Keratinocyte (primary cell): ENCODE measurements around the gene METTL4. TPM values are rescaled to one million over a fixed set of nuclear protein-coding genes. Genes with fewer than 3 reads are reported as not detected.

ENCODE experiments used
- DNase-seq: peaks from one replicate; pipeline ENCODE4 v3.0.0-alpha.2; 2011; ENCODE audit warnings: low read depth, missing footprints, low spot score
- FAIRE-seq: peaks from 2 replicates; lab custom pipeline; 2011; peaks lifted over from hg19 to GRCh38; lab: Jason Lieb, UNC
- H2AFZ ChIP-seq: 2 replicates; pipeline ENCODE4 v1.6.0; 2012; ENCODE audit warnings: low read length, control low read depth, inconsistent platforms; ENCODE audit not compliant: control insufficient read depth
- H3K27ac ChIP-seq: 2 replicates; pipeline ENCODE4 v1.5.1; 2011; ENCODE audit warnings: low read length; ENCODE audit not compliant: control insufficient read depth, insufficient read depth
- H3K27me3 ChIP-seq: 3 replicates; pipeline ENCODE4 v1.6.0; 2011; ENCODE audit warnings: low read length; ENCODE audit not compliant: control insufficient read depth, insufficient read depth; ENCODE audit errors: extremely low read depth
- H3K36me3 ChIP-seq, 2 experiments: 2 replicates in 1 of 2; 3 replicates in 1 of 2; pipeline ENCODE4 v1.5.1; 2011; ENCODE audit warnings: low read length in 2 of 2, mild to moderate bottlenecking in 1 of 2; ENCODE audit not compliant: control insufficient read depth in 2 of 2, insufficient read depth in 2 of 2; ENCODE audit errors: extremely low read depth in 1 of 2
- H3K4me1 ChIP-seq: 3 replicates; pipeline ENCODE4 v1.5.1; 2011; ENCODE audit warnings: low read length; ENCODE audit not compliant: control insufficient read depth, insufficient read depth; ENCODE audit errors: extremely low read depth
- H3K4me2 ChIP-seq: 3 replicates; pipeline ENCODE4 v1.6.0; 2011; ENCODE audit warnings: low read depth, low read length; ENCODE audit not compliant: control insufficient read depth, insufficient read depth; ENCODE audit errors: extremely low read depth
- H3K4me3 ChIP-seq, 3 experiments: fragments of 200-600 bp in 1 of 3; sonication (generic) in 1 of 3; 2 replicates in 2 of 3; 3 replicates in 1 of 3; pipeline ENCODE4 v1.5.1; 2011 to 2016; ENCODE audit warnings: low read length in 3 of 3, mild to moderate bottlenecking in 3 of 3, control low read depth in 2 of 3, inconsistent platforms in 1 of 3, low read depth in 1 of 3, mixed read lengths in 1 of 3, mixed run types in 1 of 3, moderate library complexity in 1 of 3; ENCODE audit not compliant: control insufficient read depth in 2 of 3, insufficient read depth in 2 of 3; ENCODE audit errors: extremely low read depth in 1 of 3
- H3K79me2 ChIP-seq: 2 replicates; pipeline ENCODE4 v1.6.0; 2012; ENCODE audit warnings: low read length; ENCODE audit not compliant: control insufficient read depth, insufficient read depth
- H3K9ac ChIP-seq: 3 replicates; pipeline ENCODE4 v1.6.0; 2011; ENCODE audit warnings: low read length; ENCODE audit not compliant: control insufficient read depth, insufficient read depth; ENCODE audit errors: extremely low read depth
- H3K9me1 ChIP-seq: 3 replicates; pipeline ENCODE4 v1.6.0; 2011; ENCODE audit warnings: low read length; ENCODE audit not compliant: control insufficient read depth, insufficient read depth; ENCODE audit errors: extremely low read depth
- H3K9me3 ChIP-seq: 2 replicates; pipeline ENCODE4 v1.5.1; 2012; ENCODE audit warnings: low read depth, low read length; ENCODE audit not compliant: control insufficient read depth
- H4K20me1 ChIP-seq: 3 replicates; pipeline ENCODE4 v1.6.0; 2011; ENCODE audit warnings: low read length; ENCODE audit not compliant: control insufficient read depth, insufficient read depth; ENCODE audit errors: extremely low read depth
- EZH2 ChIP-seq: IDR thresholded peaks from one replicate; pipeline ENCODE4 v1.6.1; 2012; ENCODE audit warnings: inconsistent platforms, mild to moderate bottlenecking, low read length, moderate library complexity
- dilution Hi-C: fragments of 300-500 bp; cut with MboI; formaldehyde crosslinking; loops from one replicate; pipeline ENCODE4 v1.7.0; 2020; ENCODE audit warnings: low sequenced_read_pairs; ENCODE audit not compliant: extremely low pct_ligation_motif_present
- polyA minus RNA-seq, 3 experiments: library from RNA; depleted of rRNA, polyadenylated mRNA; stranded (reverse); fragments of >200 nt; gene quantifications; 1 replicate in 1 of 3; 2 replicates in 1 of 3; 3 replicates in 1 of 3; pipeline ENCODE4 v1.2.3, GENCODE V29; 2011
- polyA plus RNA-seq, 5 experiments: library from polyadenylated mRNA; depleted of rRNA in 3 of 5; stranded (reverse) in 3 of 5; stranded (forward) in 1 of 5; unstranded in 1 of 5; fragments of >200 nt; gene quantifications; 1 replicate in 1 of 5; 2 replicates in 3 of 5; 3 replicates in 1 of 5; pipeline versions ENCODE4 v1.2.1 to v1.2.3, GENCODE V29; 2011 to 2012; ENCODE audit warnings: missing spikeins in 2 of 5, low read depth in 1 of 5, low replicate concordance in 1 of 5
- TF ChIP-seq, protein P1 (sequence below), 3 experiments: IDR thresholded peaks in 1 of 3; conservative IDR thresholded peaks in 1 of 3; optimal IDR thresholded peaks in 1 of 3; 2 replicates in 2 of 3; 3 replicates in 1 of 3; pipeline versions ENCODE3 to v1.5.1; 2011; ENCODE audit warnings: low read length in 3 of 3, mild to moderate bottlenecking in 3 of 3, moderate library complexity in 2 of 3, control low read depth in 1 of 3, inconsistent platforms in 1 of 3; ENCODE audit not compliant: insufficient read depth in 2 of 3; ENCODE audit errors: extremely low read depth in 1 of 3

Gene METTL4
- polyA plus RNA-seq (5.5 to 10.2 TPM (median 6.1 TPM) in 3 replicates), polyA minus RNA-seq (4.9 to 7.2 TPM (median 7.1 TPM) in 3 replicates)
- polyA plus RNA-seq (2011; ENCODE audit: low read depth): 6.9 TPM
- 3.8 and 8.4 TPM in 2 replicates for polyA plus RNA-seq (2011; cell fraction: cytosol; rRNA removed)
- polyA plus RNA-seq (2011; cell fraction: nucleus; rRNA removed): 7.4 and 10.4 TPM in 2 replicates
- polyA plus RNA-seq (2012; ENCODE audit: low replicate concordance): 4.2 and 7.8 TPM in 2 replicates
- 2.3 TPM for polyA minus RNA-seq (2011; cell fraction: cytosol; rRNA and poly(A)+ RNA removed)
- polyA minus RNA-seq (2011; cell fraction: nucleus; rRNA and poly(A)+ RNA removed): 3.5 and 11.9 TPM in 2 replicates

DNA sequence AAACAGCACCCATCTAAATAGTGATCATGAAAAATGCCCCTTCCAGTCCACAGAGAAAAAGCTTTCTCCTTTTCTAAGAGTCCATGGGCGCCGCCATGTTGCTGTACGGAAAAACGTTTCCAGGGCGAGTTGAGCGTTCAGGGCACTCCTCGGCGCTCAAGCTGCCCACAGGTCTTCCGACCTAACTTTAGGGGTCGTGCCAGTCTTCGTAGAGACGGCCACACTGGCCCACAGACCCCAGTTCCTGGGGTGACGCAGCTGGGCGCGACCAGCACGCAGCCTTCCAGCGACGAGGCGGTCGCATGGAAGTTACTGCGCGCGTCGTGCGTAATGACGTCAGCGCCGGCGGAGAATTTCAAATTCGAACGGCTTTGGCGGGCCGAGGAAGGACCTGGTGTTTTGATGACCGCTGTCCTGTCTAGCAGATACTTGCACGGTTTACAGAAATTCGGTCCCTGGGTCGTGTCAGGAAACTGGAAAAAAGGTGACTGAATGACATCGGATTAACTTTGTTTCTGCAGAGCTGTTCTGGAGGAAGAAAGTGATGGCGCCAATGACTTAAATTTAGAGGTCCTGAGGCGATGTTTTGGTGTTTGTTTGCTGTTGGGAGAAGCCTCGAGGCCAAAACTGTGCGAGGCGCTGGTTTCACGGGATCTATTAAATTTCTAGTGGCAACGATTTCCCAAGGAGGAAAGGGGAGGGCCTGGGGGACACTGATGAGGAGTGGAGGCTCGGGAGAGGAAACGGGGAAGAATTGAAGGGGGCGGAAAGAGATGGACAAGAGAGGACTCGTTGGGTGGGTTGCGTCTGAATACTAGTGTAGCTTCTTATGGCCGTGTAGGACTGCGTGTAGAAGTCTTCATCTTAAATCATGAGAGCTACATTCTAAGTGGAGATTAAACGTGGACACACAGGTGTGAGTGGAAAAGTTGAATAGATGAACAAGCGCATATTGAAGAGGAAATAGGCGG lies at the start of gene METTL4, which contains the start of gene NDC80:
Gene METTL4, minus strand, starts transcription at position 306 of the 971 bp plus-strand sequence. CDS start 4,289 bp downstream, outside the sequence.
Gene NDC80, plus strand, starts transcription at position 358 of the 971 bp plus-strand sequence. CDS start 1,429 bp downstream, outside the sequence.
- TF ChIP-seq, protein P1, sequence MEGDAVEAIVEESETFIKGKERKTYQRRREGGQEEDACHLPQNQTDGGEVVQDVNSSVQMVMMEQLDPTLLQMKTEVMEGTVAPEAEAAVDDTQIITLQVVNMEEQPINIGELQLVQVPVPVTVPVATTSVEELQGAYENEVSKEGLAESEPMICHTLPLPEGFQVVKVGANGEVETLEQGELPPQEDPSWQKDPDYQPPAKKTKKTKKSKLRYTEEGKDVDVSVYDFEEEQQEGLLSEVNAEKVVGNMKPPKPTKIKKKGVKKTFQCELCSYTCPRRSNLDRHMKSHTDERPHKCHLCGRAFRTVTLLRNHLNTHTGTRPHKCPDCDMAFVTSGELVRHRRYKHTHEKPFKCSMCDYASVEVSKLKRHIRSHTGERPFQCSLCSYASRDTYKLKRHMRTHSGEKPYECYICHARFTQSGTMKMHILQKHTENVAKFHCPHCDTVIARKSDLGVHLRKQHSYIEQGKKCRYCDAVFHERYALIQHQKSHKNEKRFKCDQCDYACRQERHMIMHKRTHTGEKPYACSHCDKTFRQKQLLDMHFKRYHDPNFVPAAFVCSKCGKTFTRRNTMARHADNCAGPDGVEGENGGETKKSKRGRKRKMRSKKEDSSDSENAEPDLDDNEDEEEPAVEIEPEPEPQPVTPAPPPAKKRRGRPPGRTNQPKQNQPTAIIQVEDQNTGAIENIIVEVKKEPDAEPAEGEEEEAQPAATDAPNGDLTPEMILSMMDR (optimal IDR thresholded peaks at IDR 0.05 in 1 of 3, IDR thresholded peaks at IDR 0.05 in 1 of 3, conservative IDR thresholded peaks at IDR 0.05 in 1 of 3; ENCODE audit: extremely low read depth in 1 of 3, insufficient read depth in 2 of 3, low read length in 3 of 3): no peak
- TF ChIP-seq EZH2: no peak
- dilution Hi-C loops: no loop called here
- H3K9me1 ChIP-seq: no peaks in the 10 kb centered on the region
- H4K20me1 ChIP-seq: no peaks in the 10 kb centered on the region
- H2AFZ ChIP-seq: peak within 1 kb of the TSS; percentile 94
- peaks cover 44% of the 10 kb centered on the region for H3K79me2 ChIP-seq
- peak; percentile 9 for DNase-seq
- H3K27me3 ChIP-seq: no peaks in the 10 kb centered on the region
- peaks cover 21% of the 10 kb centered on the region for H3K4me1 ChIP-seq
- peak within 1 kb of the TSS; percentile 85 for H3K4me2 ChIP-seq
- peak within 1 kb of the TSS; percentile 97 for H3K9ac ChIP-seq
- peak within 1 kb of the TSS; percentile 99 for H3K27ac ChIP-seq
- H3K9me3 ChIP-seq: no peaks in the 10 kb centered on the region
- no peak for FAIRE-seq
- H3K36me3 ChIP-seq: peaks cover 0 to 6% of the 10 kb centered on the region in 2 experiments
- peak within 1 kb of the TSS; percentile 63 to 94 (median 90) for H3K4me3 ChIP-seq

- Histone ChIP-seq H3K9me3 (no peaks in the 10 kb centered on the region), H3K4me3 (no peak overlapping the region), H3K9ac (no peak overlapping the region), H3K4me1 (no peaks in the 10 kb centered on the region), H3K9me1 (no peaks in the 10 kb centered on the region), H3K36me3 (no peaks in the 10 kb centered on the region), H3K27me3 (no peaks in the 10 kb centered on the region), H4K20me1 (no peaks in the 10 kb centered on the region), H3K4me2 (no peak overlapping the region), H3K79me2 (no peaks in the 10 kb centered on the region), H2AFZ (no peak overlapping the region), H3K27ac (no peak overlapping the region)
- dilution Hi-C loops: no loop called here
- TF ChIP-seq, protein P1 (optimal IDR thresholded peaks at IDR 0.05 in 1 of 3, IDR thresholded peaks at IDR 0.05 in 1 of 3, conservative IDR thresholded peaks at IDR 0.05 in 1 of 3; ENCODE audit: extremely low read depth in 1 of 3, insufficient read depth in 2 of 3, low read length in 3 of 3): no peak
- no peak for TF ChIP-seq EZH2
- DNase-seq: no peak
- FAIRE-seq: no peak
Measured at GRCh38 chr18:2618009-2618408, 46.7 kb upstream of the METTL4 start.
